ENCODE results near the gene ZXDB. TPM values are rescaled to one million over a fixed set of nuclear protein-coding genes. Genes with fewer than 3 reads are reported as not detected.

Gene ZXDB
- total and polyA plus RNA-seq, 2 of the 4 experiments (the other 2 are of a cell fraction), result 2.6 to 5.2 TPM

DNA sequence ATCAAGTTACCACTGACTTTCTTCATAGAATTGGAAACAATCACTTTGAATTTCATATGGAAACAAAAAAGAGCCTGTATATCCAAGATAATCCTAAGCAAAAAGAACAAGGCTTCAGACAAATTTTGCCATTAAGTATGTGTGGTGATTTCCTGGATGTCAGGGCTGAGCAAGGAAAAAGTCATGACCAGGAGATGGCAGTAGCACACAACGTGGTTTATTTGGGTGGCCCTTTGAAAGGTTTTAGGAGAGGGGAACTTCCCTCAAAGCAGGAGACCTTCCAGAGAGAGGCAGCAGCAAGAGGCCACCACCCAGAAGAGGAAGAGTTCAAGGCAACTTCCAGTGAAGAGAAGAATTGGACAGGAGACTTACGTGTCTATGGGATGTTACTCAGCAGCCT lies 18.1 kb upstream of the ZXDB start:
- no peak overlapping the region for H3K14ac ChIP-seq (replicated peaks; ENCODE audit: low read depth, low read length)
- DNase-seq (peak; percentile 17), ATAC-seq (ENCODE audit: low read depth) (peak; percentile 56; the same call in 1 of the 2 replicates)
- H3K27ac ChIP-seq (ENCODE audit: insufficient read depth, low read length), result no peak overlapping the region
- dilution Hi-C loops (cut with HindIII; ENCODE audit: low sequenced_read_pairs, unreplicated experiment) (no loop called here), in situ Hi-C loops (cut with MboI; ENCODE audit: low sequenced_read_pairs) (no loop called here), intact Hi-C loops (cut with micrococcal nuclease) (loop anchor here (1.0 kb wide), 2 partner anchors 46 to 244 kb away; no protein-coding TSS in a partner anchor)
- H4K8ac ChIP-seq (ENCODE audit: low read depth in 2 of 2, low read length in 2 of 2), result no peak overlapping the region
- H3K23ac ChIP-seq (ENCODE audit: low read depth, low read length), result no peak overlapping the region
- no peak overlapping the region for H2BK120ac ChIP-seq (ENCODE audit: low read depth, low read length)
- H3K4ac ChIP-seq (ENCODE audit: low read depth, low read length), result no peak overlapping the region
- H3K56ac ChIP-seq (ENCODE audit: extremely low read depth, insufficient read depth, low read length), result no peak overlapping the region
- H2BK15ac ChIP-seq (ENCODE audit: low read depth, low read length), result no peak overlapping the region
- ChIA-PET POLR2A (ENCODE audit: unreplicated experiment) (no interaction called here), CTCF (interaction anchor here (0.7 kb wide), 1 partner anchor 418 kb away, joined by 3 read pairs; no protein-coding TSS in a partner anchor)
- H2BK5ac ChIP-seq (ENCODE audit: low read depth, low read length, poor library complexity, severe bottlenecking), result no peak overlapping the region
- H3K9me1 ChIP-seq (ENCODE audit: insufficient read depth, low read length), result no peaks in the 10 kb centered on the region
- no peak overlapping the region for H2AK5ac ChIP-seq (ENCODE audit: low read depth, low read length)
- no peaks in the 10 kb centered on the region for H3K4me1 ChIP-seq (ENCODE audit: control insufficient read depth, insufficient read depth, low read length)
- no peak overlapping the region for H2BK20ac ChIP-seq (ENCODE audit: low read depth, low read length)
- H3K9ac ChIP-seq (ENCODE audit: low read depth, low read length), result no peak overlapping the region
- no peaks in the 10 kb centered on the region for H3K9me3 ChIP-seq (ENCODE audit: control insufficient read depth, insufficient read depth, low read length)
- no peaks in the 10 kb centered on the region for H4K20me1 ChIP-seq (ENCODE audit: insufficient read depth, low read length)
- no peak overlapping the region for H4K91ac ChIP-seq (ENCODE audit: insufficient read depth, low read depth, low read length)
- H3K4me3 ChIP-seq (ENCODE audit: insufficient read depth, low read depth, low read length), result no peak overlapping the region
- no CpG with 5 or more reads among the region's 2 CpGs for WGBS, 2 experiments (ENCODE audit: extremely low coverage in 2 of 2, insufficient read length in 1 of 2)
- no peaks in the 10 kb centered on the region; the same call in 1 of the 2 replicates for H3K27me3 ChIP-seq (ENCODE audit: control insufficient read depth, insufficient read depth, low read length)
- no peaks in the 10 kb centered on the region for H3K79me1 ChIP-seq (ENCODE audit: low read depth in 1 of 2, low read length in 2 of 2)
- no peak overlapping the region for H2AFZ ChIP-seq (replicated peaks; ENCODE audit: low read length, poor library complexity)
- H3K18ac ChIP-seq (ENCODE audit: low read depth, low read length), result no peak overlapping the region
- BruUV-seq (replicated peaks), result no TSS peak
- H3K4me2 ChIP-seq (ENCODE audit: low read depth, low read length), result no peak overlapping the region
- TF ChIP-seq MAFK (IDR thresholded peaks at IDR 0.05; ENCODE audit: low read depth, low read length) (no peak), CTCF (conservative IDR thresholded peaks at IDR 0.05; ENCODE audit: low read depth, low read length) (peak; percentile 54), RCOR1 (IDR thresholded peaks at IDR 0.05; ENCODE audit: insufficient replicate concordance, low read length) (no peak), POLR2A (IDR thresholded peaks at IDR 0.05; ENCODE audit: low read depth, low read length) (no peak), CEBPB (IDR thresholded peaks at IDR 0.05; ENCODE audit: low read depth, low read length) (no peak), RAD21 (IDR thresholded peaks at IDR 0.05; ENCODE audit: low read length) (peak; percentile 56), MAZ (IDR thresholded peaks at IDR 0.05; ENCODE audit: borderline replicate concordance, low read depth, low read length) (no peak), CHD1 (IDR thresholded peaks at IDR 0.05; ENCODE audit: low read depth, low read length) (no peak), SMC3 (IDR thresholded peaks at IDR 0.05; ENCODE audit: low read depth, low read length) (0 out of 2 replicates have a peak, but pooled peaks have one; percentile 24)
- H3K36me3 ChIP-seq (ENCODE audit: control insufficient read depth, insufficient read depth, low read length), result no peaks in the 10 kb centered on the region
- H2AK9ac ChIP-seq (replicated peaks; ENCODE audit: low read depth, low read length, poor library complexity), result no peak overlapping the region
- H4K5ac ChIP-seq (ENCODE audit: low read depth, low read length), result no peak overlapping the region
